SK-N-SH (cell line): Measurements from ENCODE around the gene FAIM2. TPM values are rescaled to one million over a fixed set of nuclear protein-coding genes. Genes with fewer than 3 reads are reported as not detected.

Source experiments
- CTCF ChIA-PET: fragments of 300-600, 350-600 bp; formaldehyde crosslinking; extraction: SDS; loops from one replicate; lab custom pipeline; 2021; lab: Yijun Ruan, JAX
- POLR2A ChIA-PET: fragments of 350-600 bp; sonication (Branson Sonifier 250); formaldehyde crosslinking; extraction: SDS; loops from one replicate; lab custom pipeline; 2020; ENCODE audit warnings: antibody characterized with exemption, inconsistent platforms; lab: Yijun Ruan, JAX
- DNase-seq: peaks from one replicate; pipeline ENCODE4 v3.0.0; 2012
- H2AFZ ChIP-seq: fragments of 200-600 bp; sonication (generic); 2 replicates; pipeline ENCODE4 v1.8.1; 2016; ENCODE audit warnings: antibody characterized with exemption, mild to moderate bottlenecking, low read depth
- H3F3A ChIP-seq: fragments of 200-600 bp; sonication (generic); replicated peaks from 2 replicates; pipeline ENCODE3; 2016; ENCODE audit warnings: antibody characterized with exemption, mild to moderate bottlenecking; ENCODE audit not compliant: insufficient read depth
- H3K27ac ChIP-seq, 2 experiments: fragments of 200-500 bp in 1 of 2; fragments of 200-600 bp in 1 of 2; sonication (Bioruptor generic) in 1 of 2; sonication (generic), shearing (Covaris generic) in 1 of 2; 2 replicates each; pipeline versions ENCODE4 v1.5.1 to v1.6.1; 2014 to 2016; ENCODE audit warnings: low read depth in 2 of 2, inconsistent platforms in 1 of 2, low read length in 1 of 2, mild to moderate bottlenecking in 1 of 2, mixed read lengths in 1 of 2
- H3K27me3 ChIP-seq: fragments of 200-600 bp; sonication (generic), shearing (Covaris generic); 2 replicates; pipeline ENCODE4 v1.6.1; 2016; ENCODE audit warnings: mixed run types; ENCODE audit not compliant: insufficient read depth
- H3K36me3 ChIP-seq, 2 experiments: fragments of 200-500 bp in 1 of 2; fragments of 200-600 bp in 1 of 2; sonication (Bioruptor generic) in 1 of 2; sonication (generic) in 1 of 2; replicated peaks in 1 of 2; 2 replicates each; pipeline versions ENCODE3 to v1.5.1; 2014 to 2016; ENCODE audit warnings: low read length in 1 of 2, mild to moderate bottlenecking in 1 of 2; ENCODE audit not compliant: insufficient read depth in 2 of 2, control insufficient read depth in 1 of 2
- H3K4me1 ChIP-seq, 2 experiments: fragments of 200-500 bp in 1 of 2; fragments of 200-600 bp in 1 of 2; sonication (Bioruptor generic) in 1 of 2; sonication (generic), shearing (Covaris generic) in 1 of 2; 2 replicates each; pipeline versions ENCODE4 v1.5.1 to v1.6.1; 2014 to 2016; ENCODE audit warnings: low read depth in 1 of 2, low read length in 1 of 2, mixed run types in 1 of 2; ENCODE audit not compliant: insufficient read depth in 2 of 2, control insufficient read depth in 1 of 2
- H3K4me2 ChIP-seq: fragments of 200-600 bp; sonication (generic), shearing (Covaris generic); 2 replicates; pipeline ENCODE4 v1.6.1; 2017; ENCODE audit warnings: mixed run types
- H3K4me3 ChIP-seq, 2 experiments: fragments of 200-500 bp in 1 of 2; fragments of 200-600 bp in 1 of 2; sonication (Bioruptor generic) in 1 of 2; sonication (generic), shearing (Covaris generic) in 1 of 2; 2 replicates each; pipeline versions ENCODE4 v1.5.1 to v1.8.1; 2014 to 2016; ENCODE audit warnings: low read depth in 2 of 2, inconsistent platforms in 1 of 2, low read length in 1 of 2, mild to moderate bottlenecking in 1 of 2, mixed read lengths in 1 of 2, moderate library complexity in 1 of 2
- H3K79me2 ChIP-seq: fragments of 200-600 bp; sonication (generic); 2 replicates; pipeline ENCODE4 v1.8.1; 2017; ENCODE audit warnings: mild to moderate bottlenecking; ENCODE audit not compliant: insufficient read depth
- H3K9ac ChIP-seq: fragments of 200-600 bp; sonication (generic); 2 replicates; pipeline ENCODE4 v1.6.1; 2017; ENCODE audit warnings: mixed run types
- H3K9me2 ChIP-seq: fragments of 200-600 bp; sonication (generic); 2 replicates; pipeline ENCODE4 v1.6.1; 2017; ENCODE audit warnings: mixed run types
- H3K9me3 ChIP-seq: fragments of 200-600 bp; sonication (generic); 2 replicates; pipeline ENCODE4 v1.6.1; 2017; ENCODE audit warnings: mixed run types, mild to moderate bottlenecking, moderate library complexity
- H4K20me1 ChIP-seq: fragments of 200-600 bp; sonication (generic); 2 replicates; pipeline ENCODE4 v1.6.1; 2017; ENCODE audit warnings: mild to moderate bottlenecking, mixed run types; ENCODE audit not compliant: insufficient read depth
- CTCF ChIP-seq: fragments of 200-600 bp; sonication (generic); IDR thresholded peaks from 2 replicates; pipeline ENCODE4 v1.6.1; 2017; ENCODE audit warnings: antibody characterized with exemption, mild to moderate bottlenecking, moderate library complexity
- GATA2 ChIP-seq: sonication (generic); formaldehyde crosslinking; IDR thresholded peaks from 2 replicates; pipeline ENCODE4 v1.5.0; 2020; ENCODE audit warnings: mild to moderate bottlenecking, missing genetic modification reagents
- POLR2AphosphoS5 ChIP-seq: IDR thresholded peaks from 2 replicates; pipeline ENCODE4 v1.6.1; 2012; ENCODE audit warnings: low read depth, low read length
- RXRA ChIP-seq: IDR thresholded peaks from 2 replicates; pipeline ENCODE4 v1.4.0; 2012; ENCODE audit warnings: low read depth, mild to moderate bottlenecking, borderline replicate concordance
- TCF12 ChIP-seq: IDR thresholded peaks from 2 replicates; pipeline ENCODE4 v1.4.0; 2012
- WGBS: methylation state at CpG from one replicate; pipeline ENCODE4 v1.1.6; 2017; ENCODE audit warnings: low lambda C conversion rate; 5-methylcytosine and 5-hydroxymethylcytosine counted together
- polyA plus RNA-seq, 3 experiments: library from polyadenylated mRNA; depleted of rRNA; stranded (reverse); fragments of >200 nt; gene quantifications; 2 replicates each; pipeline ENCODE4 v1.2.3, GENCODE V29; 2012
- TF ChIP-seq, protein P1 (sequence below): IDR thresholded peaks from 2 replicates; pipeline ENCODE4 v1.4.0; 2012; ENCODE audit warnings: low read depth, borderline replicate concordance

FAIM2 gene
- polyA plus RNA-seq, 1 of the 3 experiments (the other 2 are of a cell fraction): 11.3 TPM

DNA sequence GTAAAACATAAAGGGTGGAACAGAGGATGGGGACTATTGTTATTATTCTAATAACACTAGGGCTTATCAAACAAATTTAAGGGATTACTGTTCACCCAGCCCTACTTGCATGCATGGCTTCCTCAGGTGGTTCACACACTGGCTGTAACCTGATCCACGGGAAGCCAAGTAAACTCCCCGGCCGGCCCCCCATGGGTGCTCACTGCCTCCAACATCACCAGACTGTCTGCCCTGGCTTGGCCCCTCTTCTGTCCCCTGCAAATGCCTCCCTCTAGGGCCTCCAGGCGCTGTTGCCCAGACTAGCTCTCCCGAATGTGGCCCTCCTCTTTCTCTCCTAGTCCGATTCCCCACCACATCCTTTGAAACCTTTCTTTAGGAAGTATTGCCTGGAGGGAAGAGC lies 18.6 kb downstream of the FAIM2 start:
- no peak overlapping the region for H3K4me3 ChIP-seq
- 91% methylated on average over 4 of the region's 6 CpGs for WGBS
- H3K4me1 ChIP-seq: peaks cover 0 to 33% of the 10 kb centered on the region in 2 experiments; a peak in 1 of 4 replicates
- CTCF ChIA-PET: interaction anchor here (1.6 to 2.6 kb wide), 2 partner anchors 18 to 61 kb away, joined by 5 to 13 read pairs; no protein-coding TSS in a partner anchor
- no peak overlapping the region for H3K27ac ChIP-seq
- peaks cover 2% of the 10 kb centered on the region for H3F3A ChIP-seq
- TF ChIP-seq CTCF: no peak
- TF ChIP-seq, all 33 proteins: peak for 0
- no peaks in the 10 kb centered on the region for H3K27me3 ChIP-seq
- no peaks in the 10 kb centered on the region for H3K79me2 ChIP-seq
- no peak overlapping the region for H3K4me2 ChIP-seq
- DNase-seq: no peak
- no peak overlapping the region for H2AFZ ChIP-seq
- no peak overlapping the region for H3K9ac ChIP-seq
- POLR2A ChIA-PET: no interaction called here
- no peaks in the 10 kb centered on the region for H4K20me1 ChIP-seq
- no peaks in the 10 kb centered on the region for H3K9me2 ChIP-seq
- H3K36me3 ChIP-seq: no peaks in the 10 kb centered on the region
- H3K9me3 ChIP-seq: no peaks in the 10 kb centered on the region

DNA sequence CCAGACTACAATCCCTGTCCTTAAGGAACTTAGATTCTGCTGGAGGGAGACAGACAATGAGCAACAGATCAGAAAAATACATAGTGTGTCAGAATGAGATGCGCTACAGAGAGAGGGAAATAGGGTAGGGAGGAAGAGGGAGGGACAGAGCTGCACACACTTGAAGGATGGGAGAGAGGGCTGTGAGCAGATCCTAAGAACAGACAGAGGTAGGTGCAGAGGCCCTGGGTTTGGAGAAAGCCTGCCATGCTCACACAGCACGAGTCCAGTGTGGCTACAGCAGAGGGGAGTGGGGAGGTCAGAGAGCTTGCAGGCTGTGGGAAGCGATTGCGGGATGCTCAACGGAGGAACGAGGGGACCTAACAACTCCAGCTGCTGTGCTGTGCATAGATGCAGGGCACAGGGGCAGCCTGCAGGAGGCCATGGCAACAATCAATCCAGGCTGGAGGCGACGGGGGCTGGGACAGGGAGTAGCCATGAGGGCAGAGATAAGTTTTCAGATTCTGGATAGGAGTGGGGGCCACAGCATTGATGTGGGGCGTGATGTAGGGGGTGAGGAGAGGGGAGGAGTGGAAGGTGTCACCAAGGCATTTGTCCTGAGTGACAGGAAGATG lies 20.7 kb downstream of the FAIM2 start:
- H3K27ac ChIP-seq: no peak overlapping the region
- H3K4me1 ChIP-seq: peaks cover 0 to 17% of the 10 kb centered on the region in 2 experiments; a peak in 1 of 4 replicates
- no peak overlapping the region; a peak in 1 of 4 replicates for H3K4me3 ChIP-seq
- no peaks in the 10 kb centered on the region for H3K27me3 ChIP-seq
- no peaks in the 10 kb centered on the region for H3K9me3 ChIP-seq
- H4K20me1 ChIP-seq: no peaks in the 10 kb centered on the region
- H3K79me2 ChIP-seq: no peaks in the 10 kb centered on the region
- ChIA-PET CTCF (interaction anchor here (0.5 to 3.0 kb wide), 12 partner anchors 9 to 187 kb away, joined by 3 to 15 read pairs (median 4); no protein-coding TSS in a partner anchor), POLR2A (interaction anchor here (0.7 to 1.5 kb wide), 2 partner anchors 9 to 14 kb away, joined by 3 to 6 read pairs; no protein-coding TSS in a partner anchor)
- H3F3A ChIP-seq: peaks cover 11% of the 10 kb centered on the region
- no peak overlapping the region for H2AFZ ChIP-seq
- 75% methylated on average over 5 of the region's 9 CpGs for WGBS
- TF ChIP-seq, protein P1, sequence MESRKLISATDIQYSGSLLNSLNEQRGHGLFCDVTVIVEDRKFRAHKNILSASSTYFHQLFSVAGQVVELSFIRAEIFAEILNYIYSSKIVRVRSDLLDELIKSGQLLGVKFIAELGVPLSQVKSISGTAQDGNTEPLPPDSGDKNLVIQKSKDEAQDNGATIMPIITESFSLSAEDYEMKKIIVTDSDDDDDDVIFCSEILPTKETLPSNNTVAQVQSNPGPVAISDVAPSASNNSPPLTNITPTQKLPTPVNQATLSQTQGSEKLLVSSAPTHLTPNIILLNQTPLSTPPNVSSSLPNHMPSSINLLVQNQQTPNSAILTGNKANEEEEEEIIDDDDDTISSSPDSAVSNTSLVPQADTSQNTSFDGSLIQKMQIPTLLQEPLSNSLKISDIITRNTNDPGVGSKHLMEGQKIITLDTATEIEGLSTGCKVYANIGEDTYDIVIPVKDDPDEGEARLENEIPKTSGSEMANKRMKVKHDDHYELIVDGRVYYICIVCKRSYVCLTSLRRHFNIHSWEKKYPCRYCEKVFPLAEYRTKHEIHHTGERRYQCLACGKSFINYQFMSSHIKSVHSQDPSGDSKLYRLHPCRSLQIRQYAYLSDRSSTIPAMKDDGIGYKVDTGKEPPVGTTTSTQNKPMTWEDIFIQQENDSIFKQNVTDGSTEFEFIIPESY: no peak
- TF ChIP-seq CTCF (no peak), POLR2AphosphoS5 (no peak), TCF12 (no peak), RXRA (no peak), GATA2 (CRISPR knock-in tag) (no peak)
- no peaks in the 10 kb centered on the region for H3K36me3 ChIP-seq
- no peaks in the 10 kb centered on the region for H3K9me2 ChIP-seq
- no peak overlapping the region for H3K4me2 ChIP-seq
- no peak overlapping the region for H3K9ac ChIP-seq
- no peak for DNase-seq
